HepG2 (cell line): Measurements from ENCODE around the gene FNDC7. TPM values are rescaled to one million over a fixed set of nuclear protein-coding genes. Genes with fewer than 3 reads are reported as not detected.

Experiments
- ARNT ChIP-seq: fragments of 450-650 bp; IDR thresholded peaks from 2 replicates; pipeline ENCODE4 v1.6.1; 2017
- ASH2L ChIP-seq: fragments of 300-600, 200-600 bp; sonication (generic); IDR thresholded peaks from 2 replicates; pipeline ENCODE4 v1.7.0; 2017; ENCODE audit warnings: low read depth, mild to moderate bottlenecking, moderate library complexity, mixed read lengths, low read length; ENCODE audit not compliant: insufficient read length
- GLI4 ChIP-seq: sonication (generic); formaldehyde crosslinking; IDR thresholded peaks from 2 replicates; pipeline ENCODE4 v1.5.1; 2020; ENCODE audit warnings: missing genetic modification reagents, mild to moderate bottlenecking, moderate library complexity, borderline replicate concordance
- TGIF2 ChIP-seq: IDR thresholded peaks from 2 replicates; pipeline ENCODE4 v1.6.1; 2016; ENCODE audit warnings: control low read depth, missing compliant biosample characterization
- XBP1 ChIP-seq: sonication (generic); formaldehyde crosslinking; IDR thresholded peaks from 2 replicates; pipeline ENCODE4 v1.5.0; 2020; ENCODE audit warnings: missing genetic modification reagents
- ZNF274 ChIP-seq: sonication (generic); formaldehyde crosslinking; IDR thresholded peaks from 2 replicates; pipeline ENCODE4 v1.5.1; 2020; ENCODE audit warnings: mild to moderate bottlenecking, missing genetic modification reagents
- ZNF546 ChIP-seq: sonication (generic); formaldehyde crosslinking; conservative IDR thresholded peaks from 2 replicates; pipeline ENCODE4 v1.8.1; 2023; ENCODE audit warnings: mild to moderate bottlenecking, missing genetic modification reagents
- ZNF598 ChIP-seq: sonication (generic); formaldehyde crosslinking; IDR thresholded peaks from 2 replicates; pipeline ENCODE4 v1.5.1; 2020; ENCODE audit warnings: mild to moderate bottlenecking, missing genetic modification reagents, borderline replicate concordance
- polyA plus RNA-seq, 8 experiments: library from polyadenylated mRNA; depleted of rRNA in 3 of 8; stranded (reverse) in 7 of 8; unstranded in 1 of 8; fragments of >200 nt; fragmentation: Illumina TruSeq in 4 of 8; extraction: Trizol in 4 of 8; gene quantifications; 2 replicates each; pipeline versions ENCODE4 v1.2.1 to v1.2.3, GENCODE V29; 2011 to 2016; ENCODE audit warnings: low read depth in 4 of 8, missing spikeins in 1 of 8, mixed read lengths in 1 of 8; ENCODE audit not compliant: insufficient read depth in 1 of 8
- total RNA-seq, 5 experiments: library from RNA; depleted of rRNA; stranded (reverse); fragments of >200 nt; fragmentation: Illumina TruSeq; extraction: Trizol; gene quantifications; 2 replicates each; pipeline ENCODE4 v1.2.3, GENCODE V29; 2016; ENCODE audit warnings: low read depth in 1 of 5
- TF ChIP-seq, protein P1 (sequence below): sonication (generic); formaldehyde crosslinking; IDR thresholded peaks from 2 replicates; pipeline ENCODE4 v1.4.0; 2020; ENCODE audit warnings: mild to moderate bottlenecking, missing genetic modification reagents
- TF ChIP-seq, protein P2 (sequence below): sonication (generic); formaldehyde crosslinking; IDR thresholded peaks from 2 replicates; pipeline ENCODE4 v1.5.0; 2020; ENCODE audit warnings: mild to moderate bottlenecking, missing genetic modification reagents

Gene FNDC7
- total and polyA plus RNA-seq, 2 of the 13 experiments (the other 11 are each of a cell fraction or from before 2014, with no cell fraction given), result 0.03 TPM; not detected in 1

DNA sequence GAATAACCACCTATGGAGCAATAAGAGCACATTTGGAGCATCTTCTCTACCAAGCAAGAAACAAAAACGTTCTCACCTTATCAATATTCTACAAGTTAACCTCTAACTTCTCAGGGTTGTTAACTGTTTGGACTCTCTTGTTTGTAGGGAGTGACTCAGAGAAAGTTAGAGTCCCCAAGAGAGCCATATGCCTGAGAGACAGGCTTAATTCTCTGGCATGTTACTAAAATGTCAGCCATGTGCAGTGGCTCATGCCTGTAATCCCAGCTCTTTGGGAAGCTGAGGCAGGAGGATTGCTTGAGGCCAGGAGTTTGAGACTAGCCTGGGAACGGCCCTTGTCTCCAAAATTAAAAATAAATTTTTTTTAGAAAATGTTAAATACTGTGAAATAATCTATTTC, 47.6 kb upstream of the FNDC7 start (continued):
- TF ChIP-seq, protein P1, sequence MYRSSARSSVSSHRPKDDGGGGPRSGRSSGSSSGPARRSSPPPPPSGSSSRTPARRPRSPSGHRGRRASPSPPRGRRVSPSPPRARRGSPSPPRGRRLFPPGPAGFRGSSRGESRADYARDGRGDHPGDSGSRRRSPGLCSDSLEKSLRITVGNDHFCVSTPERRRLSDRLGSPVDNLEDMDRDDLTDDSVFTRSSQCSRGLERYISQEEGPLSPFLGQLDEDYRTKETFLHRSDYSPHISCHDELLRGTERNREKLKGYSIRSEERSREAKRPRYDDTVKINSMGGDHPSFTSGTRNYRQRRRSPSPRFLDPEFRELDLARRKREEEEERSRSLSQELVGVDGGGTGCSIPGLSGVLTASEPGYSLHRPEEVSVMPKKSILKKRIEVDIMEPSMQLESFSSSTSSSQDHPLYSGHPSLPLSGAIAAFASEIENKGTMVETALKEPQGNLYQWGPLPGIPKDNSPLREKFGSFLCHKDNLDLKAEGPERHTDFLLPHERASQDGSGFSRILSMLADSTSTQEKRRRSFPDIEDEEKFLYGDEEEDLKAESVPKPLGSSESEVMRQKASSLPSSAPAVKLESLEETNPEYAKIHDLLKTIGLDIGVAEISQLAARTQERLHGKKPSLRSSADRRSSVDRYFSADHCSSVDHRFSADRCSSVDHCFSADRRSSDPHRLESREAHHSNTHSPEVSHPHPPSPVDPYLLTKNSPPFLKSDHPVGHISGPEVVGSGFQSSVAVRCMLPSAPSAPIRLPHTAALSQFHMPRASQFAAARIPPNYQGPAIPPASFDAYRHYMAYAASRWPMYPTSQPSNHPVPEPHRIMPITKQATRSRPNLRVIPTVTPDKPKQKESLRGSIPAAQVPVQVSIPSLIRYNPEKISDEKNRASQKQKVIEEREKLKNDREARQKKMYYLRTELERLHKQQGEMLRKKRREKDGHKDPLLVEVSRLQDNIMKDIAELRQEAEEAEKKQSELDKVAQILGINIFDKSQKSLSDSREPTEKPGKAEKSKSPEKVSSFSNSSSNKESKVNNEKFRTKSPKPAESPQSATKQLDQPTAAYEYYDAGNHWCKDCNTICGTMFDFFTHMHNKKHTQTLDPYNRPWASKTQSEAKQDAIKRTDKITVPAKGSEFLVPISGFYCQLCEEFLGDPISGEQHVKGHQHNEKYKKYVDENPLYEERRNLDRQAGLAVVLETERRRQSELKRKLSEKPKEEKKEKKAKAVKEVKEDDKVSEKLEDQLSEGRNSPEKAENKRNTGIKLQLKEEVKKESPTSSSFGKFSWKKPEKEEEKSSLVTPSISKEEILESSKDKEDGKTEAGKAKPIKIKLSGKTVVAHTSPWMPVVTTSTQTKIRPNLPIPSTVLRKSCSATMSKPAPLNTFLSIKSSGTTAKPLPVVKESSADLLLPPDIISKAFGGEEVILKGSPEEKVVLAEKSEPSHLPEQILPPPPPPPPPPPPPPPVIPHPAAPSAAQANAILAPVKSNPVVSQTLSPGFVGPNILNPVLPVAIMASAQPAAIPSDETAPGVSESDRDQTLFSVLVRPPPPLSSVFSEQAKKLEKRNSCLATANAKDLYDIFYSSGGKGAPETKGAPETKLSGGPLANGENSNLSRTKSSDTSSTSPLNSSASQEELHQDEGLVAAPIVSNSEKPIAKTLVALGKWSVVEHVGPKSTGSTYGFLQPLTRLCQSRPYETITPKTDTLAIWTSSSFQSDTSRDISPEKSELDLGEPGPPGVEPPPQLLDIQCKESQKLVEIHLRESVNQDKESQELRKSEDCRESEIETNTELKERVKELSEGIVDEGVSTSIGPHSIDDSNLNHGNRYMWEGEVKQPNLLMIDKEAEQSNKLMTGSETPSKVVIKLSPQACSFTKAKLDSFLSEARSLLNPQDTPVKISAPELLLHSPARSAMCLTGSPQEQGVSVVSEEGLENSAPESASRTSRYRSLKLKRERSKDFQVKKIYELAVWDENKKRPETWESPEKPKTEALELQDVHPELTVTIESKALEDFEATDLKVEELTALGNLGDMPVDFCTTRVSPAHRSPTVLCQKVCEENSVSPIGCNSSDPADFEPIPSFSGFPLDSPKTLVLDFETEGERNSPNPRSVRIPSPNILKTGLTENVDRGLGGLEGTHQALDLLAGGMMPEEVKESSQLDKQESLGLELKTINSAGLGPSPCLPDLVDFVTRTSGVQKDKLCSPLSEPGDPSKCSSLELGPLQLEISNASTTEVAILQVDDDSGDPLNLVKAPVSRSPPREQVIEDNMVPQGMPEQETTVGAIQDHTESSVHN (CRISPR knock-in tag), result no peak
- TF ChIP-seq, protein P2, sequence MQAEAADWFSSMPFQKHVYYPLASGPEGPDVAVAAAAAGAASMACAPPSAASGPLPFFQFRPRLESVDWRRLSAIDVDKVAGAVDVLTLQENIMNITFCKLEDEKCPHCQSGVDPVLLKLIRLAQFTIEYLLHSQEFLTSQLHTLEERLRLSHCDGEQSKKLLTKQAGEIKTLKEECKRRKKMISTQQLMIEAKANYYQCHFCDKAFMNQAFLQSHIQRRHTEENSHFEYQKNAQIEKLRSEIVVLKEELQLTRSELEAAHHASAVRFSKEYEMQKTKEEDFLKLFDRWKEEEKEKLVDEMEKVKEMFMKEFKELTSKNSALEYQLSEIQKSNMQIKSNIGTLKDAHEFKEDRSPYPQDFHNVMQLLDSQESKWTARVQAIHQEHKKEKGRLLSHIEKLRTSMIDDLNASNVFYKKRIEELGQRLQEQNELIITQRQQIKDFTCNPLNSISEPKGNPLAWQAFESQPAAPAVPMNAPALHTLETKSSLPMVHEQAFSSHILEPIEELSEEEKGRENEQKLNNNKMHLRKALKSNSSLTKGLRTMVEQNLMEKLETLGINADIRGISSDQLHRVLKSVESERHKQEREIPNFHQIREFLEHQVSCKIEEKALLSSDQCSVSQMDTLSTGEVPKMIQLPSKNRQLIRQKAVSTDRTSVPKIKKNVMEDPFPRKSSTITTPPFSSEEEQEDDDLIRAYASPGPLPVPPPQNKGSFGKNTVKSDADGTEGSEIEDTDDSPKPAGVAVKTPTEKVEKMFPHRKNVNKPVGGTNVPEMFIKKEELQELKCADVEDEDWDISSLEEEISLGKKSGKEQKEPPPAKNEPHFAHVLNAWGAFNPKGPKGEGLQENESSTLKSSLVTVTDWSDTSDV (CRISPR knock-in tag), result no peak
- TF ChIP-seq ARNT (no peak), ZNF598 (CRISPR knock-in tag) (no peak), ZNF546 (CRISPR knock-in tag) (no peak), XBP1 (CRISPR knock-in tag) (no peak), TGIF2 (no peak), GLI4 (no peak), ASH2L (no peak), ZNF274 (CRISPR knock-in tag) (no peak)
- TF ChIP-seq, all 625 proteins: peak for 0
